HG02970 (cell line): Measurements from ENCODE around the gene RALA.
"Not testable (repeated sequence)": the region's sequence is repeated elsewhere in the genome, so short reads cannot be mapped to it uniquely, and the experiment has no call there.

Experiments
- ATAC-seq: cut with Tn5 transposase; IDR thresholded peaks from one replicate; pipeline ENCODE4 v1.9.1; 2021; ENCODE audit warnings: mild to moderate bottlenecking, moderate library complexity, moderate number of reproducible peaks; ENCODE audit not compliant: unreplicated experiment, low FRiP score

Gene RALA

GRCh38 chr7:39721345-39721744 is 98.0 kb downstream of the RALA start:
- no peak for ATAC-seq

GRCh38 chr7:39721919-39722597 is 98.7 kb downstream of the RALA start:
- no peak for ATAC-seq

GRCh38 chr7:39727231-39728012 is 104.0 kb downstream of the RALA start:
- ATAC-seq = no peak

DNA sequence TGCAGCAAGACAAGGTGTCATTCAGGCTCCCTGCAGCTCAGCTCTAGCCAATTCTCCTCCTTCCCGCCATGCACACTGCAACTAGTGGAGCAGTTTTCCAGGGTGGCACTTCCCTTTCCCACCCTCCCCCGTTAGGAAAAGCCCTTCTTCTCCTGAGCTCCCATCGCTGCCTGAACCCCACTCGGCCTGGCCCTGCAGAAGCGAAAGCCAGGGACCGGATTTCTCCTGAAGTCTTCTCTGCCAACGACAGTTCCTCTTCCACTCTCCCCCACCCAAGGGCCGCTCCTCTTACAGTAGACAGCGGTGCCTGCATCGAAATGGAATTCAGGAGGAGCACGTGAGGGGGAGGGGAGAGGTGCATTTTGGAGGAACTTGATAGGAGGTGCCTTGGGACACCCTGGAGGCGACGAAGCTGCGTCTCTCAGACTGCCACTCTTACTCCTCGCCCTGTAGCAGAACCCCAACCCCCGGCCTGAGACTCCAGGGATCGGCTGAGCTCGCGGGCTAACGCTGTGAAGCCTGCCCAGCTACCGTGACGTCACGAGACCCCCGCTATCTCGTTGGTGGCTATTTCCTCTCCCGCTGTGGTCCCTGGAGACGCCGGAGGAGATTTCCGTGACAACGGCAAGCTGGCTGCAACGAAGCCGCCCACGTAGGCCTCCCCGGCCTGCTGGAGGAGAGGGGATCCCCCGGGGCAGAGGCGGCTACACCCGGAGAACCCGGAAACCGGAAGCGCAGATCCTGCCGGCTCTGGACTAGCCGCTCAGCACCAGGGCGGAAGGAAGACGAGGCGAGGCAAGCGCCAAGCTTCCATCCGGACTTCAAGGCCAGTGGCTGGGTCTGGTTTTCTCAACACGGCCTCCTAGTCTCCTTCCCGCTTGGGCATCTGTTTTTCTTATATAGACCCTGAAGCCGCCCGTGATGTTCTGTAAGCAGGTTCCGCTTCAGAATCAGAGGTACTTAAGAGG is 109.7 kb downstream of the RALA start:
- peak; percentile 96 for ATAC-seq

GRCh38 chr7:39733881-39734632 is 110.7 kb downstream of the RALA start:
- no peak for ATAC-seq

DNA sequence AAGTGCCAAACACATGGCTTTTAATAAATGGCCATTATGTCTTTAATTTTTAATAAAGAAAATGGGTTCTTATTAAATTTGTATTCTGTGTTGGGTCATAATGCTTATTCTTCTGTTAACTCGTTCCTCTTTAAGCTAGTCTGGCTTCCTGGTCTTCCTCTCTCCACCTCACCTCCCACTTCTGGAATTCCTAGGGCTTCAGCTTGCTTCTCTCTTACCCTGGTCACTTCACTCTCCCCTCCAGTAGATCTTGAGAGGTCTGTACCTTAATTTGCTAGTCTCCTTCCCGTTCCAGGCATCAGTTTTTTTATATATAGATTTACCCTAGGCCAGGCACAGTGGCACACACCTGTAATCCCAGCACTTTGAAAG is 111.2 kb downstream of the RALA start:
- no peak for ATAC-seq

- ATAC-seq = no peak
Observed at GRCh38 chr7:39735903-39736302, 112.5 kb downstream of the RALA start.

DNA sequence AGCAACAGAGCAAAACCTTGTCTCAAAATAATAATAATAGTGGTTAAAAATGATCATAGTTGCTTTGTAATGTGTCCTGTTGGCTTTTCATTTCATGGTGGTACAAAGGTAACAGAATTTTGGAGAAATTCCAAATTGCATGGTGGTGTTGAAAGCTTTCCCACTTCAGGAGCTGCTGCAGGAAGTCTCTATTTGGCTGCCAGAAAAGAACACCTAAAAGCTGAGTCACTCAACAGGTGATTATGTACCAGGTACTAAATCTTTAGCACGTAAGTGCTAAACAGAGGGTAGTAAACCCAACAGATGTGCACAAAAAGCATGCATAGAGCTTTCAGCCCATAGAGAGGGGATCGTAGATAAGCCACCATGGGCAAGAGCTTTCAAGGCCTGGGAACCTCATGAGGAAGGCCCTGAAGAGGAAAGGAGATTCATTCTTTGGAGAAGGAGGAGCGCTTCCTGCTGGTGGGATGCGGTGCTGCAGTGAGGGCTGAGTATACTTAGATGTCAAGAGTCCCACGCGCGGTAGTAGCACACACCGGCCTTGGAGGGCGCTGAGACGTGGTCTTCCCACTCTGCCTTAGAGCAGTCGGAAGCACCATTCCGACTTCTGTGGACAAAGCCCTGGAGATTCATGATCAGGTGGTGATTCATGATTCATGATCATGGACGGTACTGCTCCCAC is 118.7 kb downstream of the RALA start:
- ATAC-seq = no peak

DNA sequence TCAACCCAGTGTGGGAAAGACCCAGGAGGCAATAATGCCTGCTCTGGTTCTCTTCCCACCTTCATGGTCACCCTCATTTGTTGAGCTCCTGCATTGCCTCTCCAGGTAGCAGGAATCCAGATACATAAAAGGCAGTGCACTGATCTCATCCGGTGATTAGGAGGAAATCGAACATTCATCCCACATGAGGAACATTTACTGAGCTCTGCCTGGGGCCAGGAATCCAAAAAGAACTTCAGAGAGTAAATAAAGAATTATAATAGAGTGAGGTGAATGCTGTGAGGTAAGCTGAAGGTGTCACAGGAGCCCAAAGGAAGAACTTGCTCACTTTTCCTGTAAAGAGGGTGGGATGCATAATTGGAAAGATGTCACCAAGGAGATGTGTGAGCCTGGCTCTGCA is 121.2 kb downstream of the RALA start:
- ATAC-seq = no peak

DNA sequence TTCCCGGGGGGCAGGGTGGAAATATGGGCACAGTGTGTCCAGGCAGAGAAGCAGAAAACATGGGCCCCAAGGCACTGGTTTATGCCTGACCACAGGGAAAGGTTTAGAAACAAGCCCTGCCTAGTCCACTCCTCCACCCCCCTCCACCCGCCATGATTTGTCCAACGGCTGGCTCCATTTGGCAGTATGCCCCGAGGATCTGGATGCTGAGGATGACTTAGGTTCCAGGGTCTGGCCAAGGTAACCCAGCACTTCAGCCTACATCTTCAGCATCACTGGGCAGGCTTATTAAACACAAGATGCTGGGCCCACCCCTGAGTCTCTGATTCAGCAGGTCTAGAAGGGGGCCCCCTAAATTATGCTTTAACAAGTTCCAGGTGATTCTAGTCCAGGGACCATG is 121.9 kb downstream of the RALA start:
- ATAC-seq = no peak

- ATAC-seq = no peak
Observed at GRCh38 chr7:39746103-39746819, 122.9 kb downstream of the RALA start.

DNA sequence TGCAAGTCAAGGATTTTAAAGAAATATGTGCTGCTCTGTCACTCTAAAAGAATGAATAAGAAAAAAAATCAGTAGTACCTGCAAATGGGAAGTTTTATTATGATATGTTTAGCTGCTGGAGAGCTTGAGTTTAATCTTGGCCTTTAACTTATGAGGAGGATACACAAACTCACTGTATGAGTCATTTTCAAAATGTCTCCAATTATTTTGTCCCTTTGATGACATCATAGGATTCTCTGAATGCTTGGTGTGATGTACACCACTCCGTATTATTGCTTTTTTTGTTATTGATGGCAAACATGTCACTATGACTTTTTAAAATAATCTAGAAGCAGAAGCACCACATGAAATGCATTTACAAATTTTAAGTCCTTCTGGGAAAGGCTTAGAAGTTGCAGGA is 125.8 kb downstream of the RALA start:
- ATAC-seq = no peak

GRCh38 chr7:39749717-39750116 is 126.3 kb downstream of the RALA start:
- ATAC-seq = no peak

- ATAC-seq = no peak
Observed at GRCh38 chr7:39750253-39751077, 127.1 kb downstream of the RALA start.

DNA sequence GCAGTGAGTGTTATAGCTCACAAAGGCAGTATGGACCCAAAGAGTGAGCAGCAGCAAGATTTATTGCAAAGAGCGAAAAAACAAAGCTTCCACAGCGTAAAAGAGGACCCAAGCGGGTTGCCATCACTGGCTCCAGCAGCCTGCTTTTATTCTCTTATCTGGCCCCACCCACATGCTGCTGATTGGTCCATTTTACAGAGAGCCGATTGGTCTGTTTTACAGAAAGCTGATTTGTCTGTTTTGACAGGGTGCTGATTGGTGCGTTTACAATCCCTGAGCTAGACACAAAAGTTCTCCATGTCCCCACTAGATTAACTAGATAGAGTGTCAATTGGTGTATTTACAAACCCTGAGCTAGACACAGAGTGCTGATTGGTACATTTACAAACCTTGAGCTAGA is 129.9 kb downstream of the RALA start:
- not testable (repeated sequence) for ATAC-seq

DNA sequence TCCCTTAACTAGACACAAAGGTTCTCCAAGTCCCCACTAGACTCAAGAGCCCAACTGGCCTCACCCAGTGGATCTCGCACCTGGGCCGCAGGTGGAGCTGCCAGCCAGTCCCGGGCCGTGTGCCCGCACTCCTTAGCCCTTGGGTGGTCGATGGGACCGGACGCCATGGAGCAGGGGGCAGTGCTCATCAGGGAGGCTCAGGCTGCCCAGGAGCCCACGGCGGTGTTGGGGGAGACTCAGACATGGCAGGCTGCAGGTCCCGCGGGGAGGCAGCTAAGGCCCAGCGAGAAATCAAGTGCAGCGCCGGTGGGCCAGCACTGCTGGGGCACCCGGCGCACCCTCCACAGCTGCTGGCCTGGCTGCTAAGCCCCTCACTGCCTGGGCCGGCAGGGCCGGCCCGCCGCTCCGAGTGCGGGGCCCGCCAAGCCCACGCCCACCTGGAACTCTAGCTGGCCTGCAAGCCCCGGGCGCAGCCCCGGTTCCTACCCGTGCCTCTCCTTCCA is 130.5 kb downstream of the RALA start:
- ATAC-seq = no peak

- ATAC-seq = no peak
Observed at GRCh38 chr7:39754326-39755120, 131.2 kb downstream of the RALA start.
